ENCODE data around the gene KCNQ1OT1.

- no peak for TF ChIP-seq POLR2A (IDR thresholded peaks at IDR 0.05)
- no peak for TF ChIP-seq CTCF (IDR thresholded peaks at IDR 0.05)
These were observed 117.9 kb downstream of the KCNQ1OT1 start for GRCh38 chr11:2581931-2582350.
